Ishikawa (cell line): ENCODE results near the gene PRSS58.

ENCODE experiments used
- CEBPB ChIP-seq: IDR thresholded peaks from 2 replicates; pipeline ENCODE4 v1.6.1; 2012
- CREB1 ChIP-seq: IDR thresholded peaks from 2 replicates; pipeline ENCODE4 v1.6.1; 2012; ENCODE audit warnings: low read depth
- EGR1 ChIP-seq: IDR thresholded peaks from 2 replicates; pipeline ENCODE4 v1.6.1; 2012
- EP300 ChIP-seq: IDR thresholded peaks from 2 replicates; pipeline ENCODE4 v1.6.1; 2012; ENCODE audit warnings: borderline replicate concordance
- FOXM1 ChIP-seq: IDR thresholded peaks from 2 replicates; pipeline ENCODE4 v1.6.1; 2012; ENCODE audit warnings: low read depth, borderline replicate concordance
- RAD21 ChIP-seq: IDR thresholded peaks from 2 replicates; pipeline ENCODE4 v1.6.1; 2012; ENCODE audit warnings: low read depth
- REST ChIP-seq: IDR thresholded peaks from 2 replicates; pipeline ENCODE4 v1.6.1; 2012; ENCODE audit warnings: low read depth, mild to moderate bottlenecking
- TAF1 ChIP-seq: IDR thresholded peaks from 2 replicates; pipeline ENCODE4 v1.6.1; 2012; ENCODE audit warnings: low read depth, mild to moderate bottlenecking
- TEAD4 ChIP-seq: IDR thresholded peaks from 2 replicates; pipeline ENCODE4 v1.6.1; 2012
- USF1 ChIP-seq: IDR thresholded peaks from 2 replicates; pipeline ENCODE4 v1.6.1; 2012
- YY1 ChIP-seq: IDR thresholded peaks from 2 replicates; pipeline ENCODE4 v1.6.1; 2012; ENCODE audit warnings: low read depth
- ZBTB7A ChIP-seq: IDR thresholded peaks from 2 replicates; pipeline ENCODE4 v1.6.1; 2012; ENCODE audit warnings: low read depth
- TF ChIP-seq, protein P1 (sequence below): IDR thresholded peaks from 2 replicates; pipeline ENCODE4 v1.6.1; 2012

- no peak for TF ChIP-seq EGR1
- no peak for TF ChIP-seq REST
- no peak for TF ChIP-seq TAF1
- no peak for TF ChIP-seq CEBPB
- TF ChIP-seq RAD21 = no peak
- no peak for TF ChIP-seq FOXM1
- TF ChIP-seq EP300 = no peak
- no peak for TF ChIP-seq YY1
- TF ChIP-seq, protein P1, sequence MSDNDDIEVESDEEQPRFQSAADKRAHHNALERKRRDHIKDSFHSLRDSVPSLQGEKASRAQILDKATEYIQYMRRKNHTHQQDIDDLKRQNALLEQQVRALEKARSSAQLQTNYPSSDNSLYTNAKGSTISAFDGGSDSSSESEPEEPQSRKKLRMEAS = no peak
- TF ChIP-seq TEAD4 = no peak
- TF ChIP-seq CREB1 = no peak
- TF ChIP-seq USF1 = no peak
- TF ChIP-seq ZBTB7A = no peak
Measured at GRCh38 chr7:142299237-142299781, 41.5 kb upstream of the PRSS58 start.
